GM23338 (cell line): ENCODE data around the gene DFFB. TPM values are rescaled to one million over a fixed set of nuclear protein-coding genes. Genes with fewer than 3 reads are reported as not detected.

Experiments used
- ATAC-seq: fragments of 200-7000 bp; cut with Tn5 transposase; 3 replicates; pipeline ENCODE4 v1.9.1; 2020
- DNase-seq: peaks from one replicate; pipeline ENCODE4 v3.0.0-alpha.2; 2015; ENCODE audit warnings: low spot score
- H2AFZ ChIP-seq: fragments of 200-600 bp; sonication (generic); 2 replicates; pipeline ENCODE4 v1.8.0; 2016; ENCODE audit warnings: antibody characterized with exemption, mild to moderate bottlenecking, moderate library complexity
- H3F3A ChIP-seq: fragments of 200-600 bp; sonication (generic); replicated peaks from 2 replicates; pipeline ENCODE4 v1.8.0; 2017; ENCODE audit warnings: antibody characterized with exemption, mixed run types, low read depth
- H3K27ac ChIP-seq: fragments of 200-600 bp; sonication (generic); 2 replicates; pipeline ENCODE4 v1.6.1; 2016; ENCODE audit warnings: low read depth
- H3K27me3 ChIP-seq: fragments of 200-600 bp; sonication (generic); 2 replicates; pipeline ENCODE4 v1.8.0; 2016; ENCODE audit warnings: mild to moderate bottlenecking, mixed run types, moderate library complexity; ENCODE audit not compliant: insufficient read depth
- H3K36me3 ChIP-seq: fragments of 200-600 bp; sonication (generic); 2 replicates; pipeline ENCODE4 v1.8.0; 2016; ENCODE audit warnings: mild to moderate bottlenecking; ENCODE audit not compliant: insufficient read depth
- H3K4me1 ChIP-seq: fragments of 200-600 bp; sonication (generic); 2 replicates; pipeline ENCODE4 v1.8.0; 2016; ENCODE audit warnings: mild to moderate bottlenecking, moderate library complexity; ENCODE audit not compliant: insufficient read depth
- H3K4me2 ChIP-seq: fragments of 200-600 bp; sonication (generic); 2 replicates; pipeline ENCODE4 v1.7.1; 2017; ENCODE audit warnings: mixed run types
- H3K4me3 ChIP-seq: fragments of 200-600 bp; sonication (generic); 2 replicates; pipeline ENCODE4 v1.6.1; 2016; ENCODE audit warnings: mixed run types
- H3K79me2 ChIP-seq: fragments of 200-600 bp; sonication (generic); replicated peaks from 2 replicates; pipeline ENCODE4 v1.8.0; 2017; ENCODE audit warnings: mild to moderate bottlenecking; ENCODE audit not compliant: insufficient read depth
- H3K9me2 ChIP-seq: fragments of 200-600 bp; sonication (generic); 2 replicates; pipeline ENCODE4 v1.8.0; 2017; ENCODE audit not compliant: insufficient read depth
- H4K20me1 ChIP-seq: fragments of 200-600 bp; sonication (generic); replicated peaks from 2 replicates; pipeline ENCODE4 v1.8.0; 2017; ENCODE audit warnings: mild to moderate bottlenecking; ENCODE audit not compliant: insufficient read depth
- H3K27ac Mint-ChIP-seq: 2 replicates; pipeline ENCODE4 v1.8.0; 2020; ENCODE audit warnings: inconsistent platforms, mild to moderate bottlenecking, moderate library complexity, mixed read lengths
- H3K27me3 Mint-ChIP-seq: 3 replicates; pipeline ENCODE4 v1.8.0; 2022; ENCODE audit warnings: low read depth, mild to moderate bottlenecking, moderate library complexity, mixed read lengths, inconsistent platforms; ENCODE audit not compliant: insufficient read depth, poor library complexity
- H3K36me3 Mint-ChIP-seq: 3 replicates; pipeline ENCODE4 v1.8.0; 2021; ENCODE audit warnings: low read depth, mild to moderate bottlenecking, inconsistent platforms, moderate library complexity, mixed read lengths
- H3K4me1 Mint-ChIP-seq: 3 replicates; pipeline ENCODE4 v1.8.0; 2020; ENCODE audit warnings: mild to moderate bottlenecking, inconsistent platforms, mixed read lengths
- H3K4me3 Mint-ChIP-seq: 3 replicates; pipeline ENCODE4 v1.8.0; 2021; ENCODE audit warnings: moderate library complexity, mild to moderate bottlenecking, inconsistent platforms, mixed read lengths
- H3K9me3 Mint-ChIP-seq: 3 replicates; pipeline ENCODE4 v1.8.0; 2020; ENCODE audit warnings: moderate library complexity, mild to moderate bottlenecking, inconsistent platforms, mixed read lengths
- CREB1 ChIP-seq: fragments of 250-450 bp; sonication (Bioruptor Pico); IDR thresholded peaks from 2 replicates; pipeline ENCODE4 v1.5.0; 2020; ENCODE audit warnings: low read depth, mild to moderate bottlenecking, moderate library complexity
- EZH2 ChIP-seq: fragments of 200-600 bp; sonication (generic); IDR thresholded peaks from one replicate; pipeline ENCODE4 v1.8.0; 2017; ENCODE audit warnings: antibody characterized with exemption, mild to moderate bottlenecking, low read depth; ENCODE audit not compliant: unreplicated experiment
- EZH2phosphoT487 ChIP-seq: fragments of 200-600 bp; sonication (generic); IDR thresholded peaks from one replicate; pipeline ENCODE4 v1.8.1; 2018; ENCODE audit warnings: antibody characterized with exemption; ENCODE audit not compliant: unreplicated experiment
- JUNB ChIP-seq: IDR thresholded peaks from one replicate; pipeline ENCODE4 v1.6.1; 2016; ENCODE audit warnings: antibody characterized with exemption; ENCODE audit not compliant: unreplicated experiment
- NANOG ChIP-seq: IDR thresholded peaks from 2 replicates; pipeline ENCODE4 v1.6.1; 2016; ENCODE audit warnings: antibody characterized with exemption, borderline replicate concordance
- POLR2AphosphoS5 ChIP-seq: IDR thresholded peaks from 2 replicates; pipeline ENCODE4 v1.6.1; 2016; ENCODE audit warnings: antibody characterized with exemption, low read depth
- STAT1 ChIP-seq: IDR thresholded peaks from one replicate; pipeline ENCODE4 v1.6.1; 2016; ENCODE audit warnings: antibody characterized with exemption; ENCODE audit not compliant: unreplicated experiment
- ZNF114 ChIP-seq: fragments of 250-450 bp; sonication (Bioruptor Pico); IDR thresholded peaks from 2 replicates; pipeline ENCODE4 v1.5.0; 2020; ENCODE audit warnings: mild to moderate bottlenecking, moderate library complexity
- ZNF331 ChIP-seq: fragments of 250-450 bp; sonication (Bioruptor Pico); IDR thresholded peaks from 2 replicates; pipeline ENCODE4 v1.5.0; 2020; ENCODE audit warnings: low read depth, mild to moderate bottlenecking, moderate library complexity
- polyA plus RNA-seq: library from polyadenylated mRNA; unstranded; fragments of >200 nt; fragmentation: Nextera tagmentation; extraction: Ambion mirVana; gene quantifications from 2 replicates; pipeline ENCODE4 v1.2.1, GENCODE V29; 2016
- total RNA-seq: library from RNA; depleted of rRNA; stranded (reverse); fragments of >200 nt; shearing (Covaris generic); gene quantifications from 2 replicates; pipeline ENCODE4 v1.2.3, GENCODE V29; 2014
- TF ChIP-seq, protein P1 (sequence below): IDR thresholded peaks from one replicate; pipeline ENCODE4 v1.6.1; 2018; ENCODE audit warnings: antibody characterized with exemption; ENCODE audit not compliant: unreplicated experiment
- TF ChIP-seq, protein P2 (sequence below), 2 experiments: fragments of 200-600 bp in 1 of 2; sonication (generic) in 1 of 2; conservative IDR thresholded peaks; 2 replicates each; pipeline versions ENCODE4 v1.5.1 to v1.6.1; 2016 to 2017; ENCODE audit warnings: antibody characterized with exemption in 2 of 2, low read depth in 2 of 2, mild to moderate bottlenecking in 2 of 2, moderate library complexity in 1 of 2
- TF ChIP-seq, protein P3 (sequence below): fragments of 250-450 bp; sonication (Bioruptor Pico); IDR thresholded peaks from 2 replicates; pipeline ENCODE4 v1.5.0; 2020; ENCODE audit warnings: mild to moderate bottlenecking, moderate library complexity
- TF ChIP-seq, protein P4 (sequence below): IDR thresholded peaks from 2 replicates; pipeline ENCODE4 v1.6.1; 2016; ENCODE audit warnings: antibody characterized with exemption

DFFB gene
- total and polyA plus RNA-seq, 2 experiments from 2014 or later: 6.5 to 18.1 TPM

DNA sequence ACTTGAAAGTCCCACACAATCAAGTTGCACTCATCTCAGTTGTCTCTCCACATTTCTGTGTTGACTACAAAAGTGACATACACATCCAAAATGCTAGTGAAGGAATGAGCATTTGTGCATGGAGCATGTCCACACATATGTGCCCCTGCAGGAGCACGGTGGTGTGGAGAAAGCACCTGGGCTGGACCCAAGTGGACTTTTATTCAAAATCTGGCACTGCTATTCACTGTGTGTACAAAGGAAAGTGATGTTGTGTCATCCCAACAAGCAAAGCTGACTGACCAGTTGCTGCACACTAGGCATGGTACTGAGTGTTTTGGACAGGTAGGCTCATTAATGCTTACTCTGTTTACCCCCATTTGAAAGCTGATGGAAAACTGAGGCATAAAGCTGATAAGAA is 19.6 kb upstream of the DFFB start (continued):
- no peak for TF ChIP-seq JUNB
- no peak for TF ChIP-seq STAT1
- no peak for TF ChIP-seq ZNF331
- no peak for TF ChIP-seq NANOG

DNA sequence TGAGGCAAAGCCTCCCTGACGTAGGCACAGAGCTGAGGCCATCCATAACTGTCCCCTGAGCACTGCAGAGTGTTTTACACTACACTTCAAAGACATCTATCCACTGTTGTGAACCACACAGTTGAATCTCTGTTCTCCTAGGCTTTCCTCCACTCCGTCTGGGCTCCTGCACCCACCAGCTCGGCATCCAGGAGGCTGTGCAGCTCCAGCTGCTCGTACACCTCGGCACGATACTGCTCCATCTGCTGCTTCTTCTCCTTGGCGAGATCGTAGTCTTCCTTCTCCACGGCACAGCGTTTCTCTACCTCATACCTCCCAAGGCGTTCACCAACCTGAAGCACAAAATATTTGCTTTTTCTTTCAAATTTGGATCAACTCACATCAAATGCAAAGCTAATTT is 18.5 kb upstream of the DFFB start:
- no peaks in the 10 kb centered on the region for H3K4me1 Mint-ChIP-seq
- H3K27ac ChIP-seq: no peak overlapping the region
- H3K4me1 ChIP-seq: no peaks in the 10 kb centered on the region
- no peaks in the 10 kb centered on the region for H3K36me3 ChIP-seq
- H3K4me3 Mint-ChIP-seq: no peak overlapping the region
- H3K27ac Mint-ChIP-seq: no peak overlapping the region
- DNase-seq (no peak), ATAC-seq (no peak)
- H2AFZ ChIP-seq: no peak overlapping the region
- no peaks in the 10 kb centered on the region for H3K27me3 Mint-ChIP-seq
- no peaks in the 10 kb centered on the region for H3K27me3 ChIP-seq
- H4K20me1 ChIP-seq: no peaks in the 10 kb centered on the region
- H3F3A ChIP-seq: no peaks in the 10 kb centered on the region
- no peak overlapping the region for H3K4me2 ChIP-seq
- peaks cover 7% of the 10 kb centered on the region; the same call in 2 of the 3 replicates for H3K9me3 Mint-ChIP-seq
- no peaks in the 10 kb centered on the region for H3K79me2 ChIP-seq
- TF ChIP-seq EZH2phosphoT487 (no peak), EZH2 (no peak), ZNF331 (no peak), JUNB (no peak), STAT1 (no peak), ZNF114 (no peak), POLR2AphosphoS5 (no peak), NANOG (no peak), CREB1 (CRISPR knock-in tag) (no peak)
- TF ChIP-seq, protein P1, sequence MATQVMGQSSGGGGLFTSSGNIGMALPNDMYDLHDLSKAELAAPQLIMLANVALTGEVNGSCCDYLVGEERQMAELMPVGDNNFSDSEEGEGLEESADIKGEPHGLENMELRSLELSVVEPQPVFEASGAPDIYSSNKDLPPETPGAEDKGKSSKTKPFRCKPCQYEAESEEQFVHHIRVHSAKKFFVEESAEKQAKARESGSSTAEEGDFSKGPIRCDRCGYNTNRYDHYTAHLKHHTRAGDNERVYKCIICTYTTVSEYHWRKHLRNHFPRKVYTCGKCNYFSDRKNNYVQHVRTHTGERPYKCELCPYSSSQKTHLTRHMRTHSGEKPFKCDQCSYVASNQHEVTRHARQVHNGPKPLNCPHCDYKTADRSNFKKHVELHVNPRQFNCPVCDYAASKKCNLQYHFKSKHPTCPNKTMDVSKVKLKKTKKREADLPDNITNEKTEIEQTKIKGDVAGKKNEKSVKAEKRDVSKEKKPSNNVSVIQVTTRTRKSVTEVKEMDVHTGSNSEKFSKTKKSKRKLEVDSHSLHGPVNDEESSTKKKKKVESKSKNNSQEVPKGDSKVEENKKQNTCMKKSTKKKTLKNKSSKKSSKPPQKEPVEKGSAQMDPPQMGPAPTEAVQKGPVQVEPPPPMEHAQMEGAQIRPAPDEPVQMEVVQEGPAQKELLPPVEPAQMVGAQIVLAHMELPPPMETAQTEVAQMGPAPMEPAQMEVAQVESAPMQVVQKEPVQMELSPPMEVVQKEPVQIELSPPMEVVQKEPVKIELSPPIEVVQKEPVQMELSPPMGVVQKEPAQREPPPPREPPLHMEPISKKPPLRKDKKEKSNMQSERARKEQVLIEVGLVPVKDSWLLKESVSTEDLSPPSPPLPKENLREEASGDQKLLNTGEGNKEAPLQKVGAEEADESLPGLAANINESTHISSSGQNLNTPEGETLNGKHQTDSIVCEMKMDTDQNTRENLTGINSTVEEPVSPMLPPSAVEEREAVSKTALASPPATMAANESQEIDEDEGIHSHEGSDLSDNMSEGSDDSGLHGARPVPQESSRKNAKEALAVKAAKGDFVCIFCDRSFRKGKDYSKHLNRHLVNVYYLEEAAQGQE: no peak
- TF ChIP-seq, protein P2, sequence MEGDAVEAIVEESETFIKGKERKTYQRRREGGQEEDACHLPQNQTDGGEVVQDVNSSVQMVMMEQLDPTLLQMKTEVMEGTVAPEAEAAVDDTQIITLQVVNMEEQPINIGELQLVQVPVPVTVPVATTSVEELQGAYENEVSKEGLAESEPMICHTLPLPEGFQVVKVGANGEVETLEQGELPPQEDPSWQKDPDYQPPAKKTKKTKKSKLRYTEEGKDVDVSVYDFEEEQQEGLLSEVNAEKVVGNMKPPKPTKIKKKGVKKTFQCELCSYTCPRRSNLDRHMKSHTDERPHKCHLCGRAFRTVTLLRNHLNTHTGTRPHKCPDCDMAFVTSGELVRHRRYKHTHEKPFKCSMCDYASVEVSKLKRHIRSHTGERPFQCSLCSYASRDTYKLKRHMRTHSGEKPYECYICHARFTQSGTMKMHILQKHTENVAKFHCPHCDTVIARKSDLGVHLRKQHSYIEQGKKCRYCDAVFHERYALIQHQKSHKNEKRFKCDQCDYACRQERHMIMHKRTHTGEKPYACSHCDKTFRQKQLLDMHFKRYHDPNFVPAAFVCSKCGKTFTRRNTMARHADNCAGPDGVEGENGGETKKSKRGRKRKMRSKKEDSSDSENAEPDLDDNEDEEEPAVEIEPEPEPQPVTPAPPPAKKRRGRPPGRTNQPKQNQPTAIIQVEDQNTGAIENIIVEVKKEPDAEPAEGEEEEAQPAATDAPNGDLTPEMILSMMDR (conservative IDR thresholded peaks at IDR 0.05; ENCODE audit: low read depth in 2 of 2): no peak
- TF ChIP-seq, protein P3, sequence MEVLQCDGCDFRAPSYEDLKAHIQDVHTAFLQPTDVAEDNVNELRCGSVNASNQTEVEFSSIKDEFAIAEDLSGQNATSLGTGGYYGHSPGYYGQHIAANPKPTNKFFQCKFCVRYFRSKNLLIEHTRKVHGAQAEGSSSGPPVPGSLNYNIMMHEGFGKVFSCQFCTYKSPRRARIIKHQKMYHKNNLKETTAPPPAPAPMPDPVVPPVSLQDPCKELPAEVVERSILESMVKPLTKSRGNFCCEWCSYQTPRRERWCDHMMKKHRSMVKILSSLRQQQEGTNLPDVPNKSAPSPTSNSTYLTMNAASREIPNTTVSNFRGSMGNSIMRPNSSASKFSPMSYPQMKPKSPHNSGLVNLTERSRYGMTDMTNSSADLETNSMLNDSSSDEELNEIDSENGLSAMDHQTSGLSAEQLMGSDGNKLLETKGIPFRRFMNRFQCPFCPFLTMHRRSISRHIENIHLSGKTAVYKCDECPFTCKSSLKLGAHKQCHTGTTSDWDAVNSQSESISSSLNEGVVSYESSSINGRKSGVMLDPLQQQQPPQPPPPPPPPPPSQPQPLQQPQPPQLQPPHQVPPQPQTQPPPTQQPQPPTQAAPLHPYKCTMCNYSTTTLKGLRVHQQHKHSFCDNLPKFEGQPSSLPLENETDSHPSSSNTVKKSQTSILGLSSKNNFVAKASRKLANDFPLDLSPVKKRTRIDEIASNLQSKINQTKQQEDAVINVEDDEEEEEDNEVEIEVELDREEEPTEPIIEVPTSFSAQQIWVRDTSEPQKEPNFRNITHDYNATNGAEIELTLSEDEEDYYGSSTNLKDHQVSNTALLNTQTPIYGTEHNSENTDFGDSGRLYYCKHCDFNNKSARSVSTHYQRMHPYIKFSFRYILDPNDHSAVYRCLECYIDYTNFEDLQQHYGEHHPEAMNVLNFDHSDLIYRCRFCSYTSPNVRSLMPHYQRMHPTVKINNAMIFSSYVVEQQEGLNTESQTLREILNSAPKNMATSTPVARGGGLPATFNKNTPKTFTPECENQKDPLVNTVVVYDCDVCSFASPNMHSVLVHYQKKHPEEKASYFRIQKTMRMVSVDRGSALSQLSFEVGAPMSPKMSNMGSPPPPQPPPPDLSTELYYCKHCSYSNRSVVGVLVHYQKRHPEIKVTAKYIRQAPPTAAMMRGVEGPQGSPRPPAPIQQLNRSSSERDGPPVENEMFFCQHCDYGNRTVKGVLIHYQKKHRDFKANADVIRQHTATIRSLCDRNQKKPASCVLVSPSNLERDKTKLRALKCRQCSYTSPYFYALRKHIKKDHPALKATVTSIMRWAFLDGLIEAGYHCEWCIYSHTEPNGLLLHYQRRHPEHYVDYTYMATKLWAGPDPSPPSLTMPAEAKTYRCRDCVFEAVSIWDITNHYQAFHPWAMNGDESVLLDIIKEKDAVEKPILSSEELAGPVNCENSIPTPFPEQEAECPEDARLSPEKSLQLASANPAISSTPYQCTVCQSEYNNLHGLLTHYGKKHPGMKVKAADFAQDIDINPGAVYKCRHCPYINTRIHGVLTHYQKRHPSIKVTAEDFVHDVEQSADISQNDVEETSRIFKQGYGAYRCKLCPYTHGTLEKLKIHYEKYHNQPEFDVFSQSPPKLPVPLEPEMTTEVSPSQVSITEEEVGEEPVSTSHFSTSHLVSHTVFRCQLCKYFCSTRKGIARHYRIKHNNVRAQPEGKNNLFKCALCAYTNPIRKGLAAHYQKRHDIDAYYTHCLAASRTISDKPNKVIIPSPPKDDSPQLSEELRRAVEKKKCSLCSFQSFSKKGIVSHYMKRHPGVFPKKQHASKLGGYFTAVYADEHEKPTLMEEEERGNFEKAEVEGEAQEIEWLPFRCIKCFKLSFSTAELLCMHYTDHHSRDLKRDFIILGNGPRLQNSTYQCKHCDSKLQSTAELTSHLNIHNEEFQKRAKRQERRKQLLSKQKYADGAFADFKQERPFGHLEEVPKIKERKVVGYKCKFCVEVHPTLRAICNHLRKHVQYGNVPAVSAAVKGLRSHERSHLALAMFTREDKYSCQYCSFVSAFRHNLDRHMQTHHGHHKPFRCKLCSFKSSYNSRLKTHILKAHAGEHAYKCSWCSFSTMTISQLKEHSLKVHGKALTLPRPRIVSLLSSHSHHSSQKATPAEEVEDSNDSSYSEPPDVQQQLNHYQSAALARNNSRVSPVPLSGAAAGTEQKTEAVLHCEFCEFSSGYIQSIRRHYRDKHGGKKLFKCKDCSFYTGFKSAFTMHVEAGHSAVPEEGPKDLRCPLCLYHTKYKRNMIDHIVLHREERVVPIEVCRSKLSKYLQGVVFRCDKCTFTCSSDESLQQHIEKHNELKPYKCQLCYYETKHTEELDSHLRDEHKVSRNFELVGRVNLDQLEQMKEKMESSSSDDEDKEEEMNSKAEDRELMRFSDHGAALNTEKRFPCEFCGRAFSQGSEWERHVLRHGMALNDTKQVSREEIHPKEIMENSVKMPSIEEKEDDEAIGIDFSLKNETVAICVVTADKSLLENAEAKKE (CRISPR knock-in tag): no peak
- TF ChIP-seq, protein P4, sequence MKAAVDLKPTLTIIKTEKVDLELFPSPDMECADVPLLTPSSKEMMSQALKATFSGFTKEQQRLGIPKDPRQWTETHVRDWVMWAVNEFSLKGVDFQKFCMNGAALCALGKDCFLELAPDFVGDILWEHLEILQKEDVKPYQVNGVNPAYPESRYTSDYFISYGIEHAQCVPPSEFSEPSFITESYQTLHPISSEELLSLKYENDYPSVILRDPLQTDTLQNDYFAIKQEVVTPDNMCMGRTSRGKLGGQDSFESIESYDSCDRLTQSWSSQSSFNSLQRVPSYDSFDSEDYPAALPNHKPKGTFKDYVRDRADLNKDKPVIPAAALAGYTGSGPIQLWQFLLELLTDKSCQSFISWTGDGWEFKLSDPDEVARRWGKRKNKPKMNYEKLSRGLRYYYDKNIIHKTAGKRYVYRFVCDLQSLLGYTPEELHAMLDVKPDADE: no peak
- H3K36me3 Mint-ChIP-seq: peaks cover 51% of the 10 kb centered on the region
- H3K4me3 ChIP-seq: no peak overlapping the region
- no peaks in the 10 kb centered on the region for H3K9me2 ChIP-seq
